ENCODE data around the gene C9orf43. TPM values are rescaled to one million over a fixed set of nuclear protein-coding genes. Genes with fewer than 3 reads are reported as not detected.

C9orf43 gene
- total RNA-seq, 6 experiments from 2014 or later, result 0.27 to 0.73 (median 0.38) TPM

- Mint-ChIP-seq H3K36me3 (ENCODE audit: low read depth) (no peaks in the 10 kb centered on the region), H3K4me3 (no peak overlapping the region), H3K27ac (no peak overlapping the region), H3K9me3 (no peaks in the 10 kb centered on the region), H3K27me3 (ENCODE audit: insufficient read depth) (peaks cover 5% of the 10 kb centered on the region), H3K4me1 (ENCODE audit: low read depth) (no peaks in the 10 kb centered on the region)
- no peak for DNase-seq
- TF ChIP-seq, protein P1, sequence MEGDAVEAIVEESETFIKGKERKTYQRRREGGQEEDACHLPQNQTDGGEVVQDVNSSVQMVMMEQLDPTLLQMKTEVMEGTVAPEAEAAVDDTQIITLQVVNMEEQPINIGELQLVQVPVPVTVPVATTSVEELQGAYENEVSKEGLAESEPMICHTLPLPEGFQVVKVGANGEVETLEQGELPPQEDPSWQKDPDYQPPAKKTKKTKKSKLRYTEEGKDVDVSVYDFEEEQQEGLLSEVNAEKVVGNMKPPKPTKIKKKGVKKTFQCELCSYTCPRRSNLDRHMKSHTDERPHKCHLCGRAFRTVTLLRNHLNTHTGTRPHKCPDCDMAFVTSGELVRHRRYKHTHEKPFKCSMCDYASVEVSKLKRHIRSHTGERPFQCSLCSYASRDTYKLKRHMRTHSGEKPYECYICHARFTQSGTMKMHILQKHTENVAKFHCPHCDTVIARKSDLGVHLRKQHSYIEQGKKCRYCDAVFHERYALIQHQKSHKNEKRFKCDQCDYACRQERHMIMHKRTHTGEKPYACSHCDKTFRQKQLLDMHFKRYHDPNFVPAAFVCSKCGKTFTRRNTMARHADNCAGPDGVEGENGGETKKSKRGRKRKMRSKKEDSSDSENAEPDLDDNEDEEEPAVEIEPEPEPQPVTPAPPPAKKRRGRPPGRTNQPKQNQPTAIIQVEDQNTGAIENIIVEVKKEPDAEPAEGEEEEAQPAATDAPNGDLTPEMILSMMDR (IDR thresholded peaks at IDR 0.05), result peak; percentile 26; the same call in 1 of the 2 replicates
These were observed 6.8 kb downstream of the C9orf43 start for GRCh38 chr9:113417370-113417769.

GRCh38 chr9:113421726-113422125 lies 11.2 kb downstream of the C9orf43 start:
- no peak for DNase-seq
- TF ChIP-seq, protein P1 (IDR thresholded peaks at IDR 0.05), result no peak
- Mint-ChIP-seq H3K4me3 (no peak overlapping the region), H3K27ac (no peak overlapping the region), H3K36me3 (ENCODE audit: low read depth) (no peaks in the 10 kb centered on the region), H3K27me3 (ENCODE audit: insufficient read depth) (peaks cover 33% of the 10 kb centered on the region), H3K4me1 (ENCODE audit: low read depth) (no peaks in the 10 kb centered on the region), H3K9me3 (no peaks in the 10 kb centered on the region)

DNA sequence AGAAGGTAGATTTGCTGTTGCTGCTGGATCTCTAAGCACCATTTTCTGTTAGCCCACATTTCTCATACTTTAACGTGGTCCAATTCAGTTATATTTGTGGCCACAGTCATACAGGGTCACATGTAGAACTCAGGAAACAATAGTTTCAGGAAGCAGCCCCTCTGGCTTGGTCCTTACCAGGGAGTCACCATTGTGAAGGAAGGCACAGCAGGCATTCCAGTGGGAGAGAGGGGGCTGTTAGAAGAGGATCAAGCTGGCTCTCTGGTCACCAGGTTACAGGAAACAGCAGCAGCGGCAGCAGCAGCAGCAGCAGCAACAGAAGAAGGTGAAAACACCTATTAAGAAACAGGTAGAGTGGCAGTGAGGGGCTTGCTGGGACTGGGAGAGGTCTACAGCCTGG lies 14.5 kb downstream of the C9orf43 start:
- TF ChIP-seq, protein P1 (IDR thresholded peaks at IDR 0.05), result no peak
- no peaks in the 10 kb centered on the region for H3K4me1 Mint-ChIP-seq (ENCODE audit: low read depth)

DNA sequence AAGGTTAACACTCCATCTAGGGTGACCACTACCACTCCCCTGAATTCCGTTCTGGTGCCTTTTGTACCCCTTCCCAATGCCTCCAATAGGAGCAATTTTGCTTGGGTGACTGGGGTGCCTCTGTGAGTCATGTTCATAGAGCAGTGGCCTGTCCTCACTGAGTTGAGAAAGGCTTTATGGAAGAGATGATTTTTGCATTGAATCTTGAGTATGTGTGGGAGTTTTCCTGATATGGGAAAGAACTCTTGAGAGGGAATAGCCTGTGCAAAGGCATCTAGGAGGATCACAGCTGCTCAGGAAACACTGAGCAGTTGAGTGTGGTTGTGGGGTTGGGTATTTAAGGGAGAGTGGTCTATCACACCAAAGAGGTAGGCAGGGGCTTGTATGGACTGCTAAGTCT lies 16.2 kb downstream of the C9orf43 start:
- Mint-ChIP-seq H3K27me3 (ENCODE audit: insufficient read depth) (peaks cover 42% of the 10 kb centered on the region), H3K27ac (no peak overlapping the region), H3K9me3 (no peaks in the 10 kb centered on the region), H3K36me3 (ENCODE audit: low read depth) (no peaks in the 10 kb centered on the region), H3K4me3 (no peak overlapping the region), H3K4me1 (ENCODE audit: low read depth) (no peaks in the 10 kb centered on the region)
- DNase-seq, result no peak
- TF ChIP-seq, protein P1 (IDR thresholded peaks at IDR 0.05), result no peak

More for the DNA sequence above, 14.5 kb downstream of the C9orf43 start:
- H3K27me3 Mint-ChIP-seq (ENCODE audit: insufficient read depth), result peaks cover 34% of the 10 kb centered on the region
- H3K9me3 Mint-ChIP-seq, result no peaks in the 10 kb centered on the region
- no peaks in the 10 kb centered on the region for H3K36me3 Mint-ChIP-seq (ENCODE audit: low read depth)
- H3K4me3 Mint-ChIP-seq, result no peak overlapping the region
- no peak for DNase-seq
- no peak overlapping the region for H3K27ac Mint-ChIP-seq

DNA sequence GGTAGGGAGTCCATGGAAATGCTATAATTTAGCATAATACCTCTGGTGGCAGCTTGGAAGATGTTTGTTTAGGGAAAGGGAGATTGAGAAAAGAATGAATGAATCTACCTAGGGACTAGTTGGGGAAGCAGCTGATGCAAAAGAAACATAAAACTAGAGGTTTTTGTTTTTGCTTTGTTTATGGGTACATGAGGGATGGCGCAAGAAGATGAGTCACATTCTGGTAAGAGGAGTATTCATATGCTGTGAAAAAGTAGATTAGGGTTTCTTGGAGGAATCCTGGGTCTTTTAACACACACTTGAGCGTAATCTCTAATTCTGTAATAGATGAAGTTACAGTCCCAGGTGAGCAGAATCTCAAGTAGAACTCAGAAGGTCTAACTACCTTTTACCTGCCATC lies 17.1 kb downstream of the C9orf43 start:
- DNase-seq, result no peak
- Mint-ChIP-seq H3K27me3 (ENCODE audit: insufficient read depth) (peaks cover 36% of the 10 kb centered on the region), H3K27ac (no peak overlapping the region), H3K36me3 (ENCODE audit: low read depth) (no peaks in the 10 kb centered on the region), H3K4me1 (ENCODE audit: low read depth) (no peaks in the 10 kb centered on the region), H3K9me3 (no peaks in the 10 kb centered on the region), H3K4me3 (no peak overlapping the region)
- TF ChIP-seq, protein P1 (IDR thresholded peaks at IDR 0.05), result no peak
